RWPE2 (cell line): ENCODE measurements around the gene SERPINB6.
A peak's percentile ranks its signal among the peaks of the same experiment; 100 is the strongest.

Experiments
- ATAC-seq: fragments of 200-7000 bp; cut with Tn5 transposase; 3 replicates; pipeline ENCODE4 v1.9.1; 2021; ENCODE audit warnings: low read depth
- DNase-seq: peaks from one replicate; pipeline ENCODE4 v3.0.0-alpha.2; 2020; ENCODE audit warnings: low spot score
- H3K27ac ChIP-seq: fragments of 450-650 bp; 2 replicates; pipeline ENCODE4 v1.5.1; 2017; ENCODE audit warnings: mild to moderate bottlenecking; ENCODE audit not compliant: poor library complexity, severe bottlenecking
- H3K27me3 ChIP-seq: fragments of 250-450 bp; sonication (Bioruptor Pico); 2 replicates; pipeline ENCODE4 v1.5.1; 2021; ENCODE audit warnings: mild to moderate bottlenecking, moderate library complexity; ENCODE audit not compliant: insufficient read depth, poor library complexity, severe bottlenecking
- H3K36me3 ChIP-seq: fragments of 250-450 bp; sonication (Bioruptor Pico); 2 replicates; pipeline ENCODE4 v1.5.1; 2020; ENCODE audit warnings: low read depth, mild to moderate bottlenecking, moderate library complexity
- H3K4me1 ChIP-seq: fragments of 250-450 bp; sonication (Bioruptor Pico); 2 replicates; pipeline ENCODE4 v1.5.1; 2021; ENCODE audit warnings: mild to moderate bottlenecking, moderate library complexity; ENCODE audit not compliant: insufficient read depth, poor library complexity, severe bottlenecking
- H3K4me3 ChIP-seq: fragments of 250-450 bp; sonication (Bioruptor Pico); 2 replicates; pipeline ENCODE4 v1.5.1; 2021; ENCODE audit warnings: mild to moderate bottlenecking, moderate library complexity; ENCODE audit not compliant: severe bottlenecking
- H3K9me3 ChIP-seq: fragments of 250-450 bp; sonication (Bioruptor Pico); 2 replicates; pipeline ENCODE4 v1.5.1; 2021; ENCODE audit warnings: mild to moderate bottlenecking, moderate library complexity; ENCODE audit not compliant: severe bottlenecking
- TF ChIP-seq, protein P1 (sequence below): fragments of 450-650 bp; IDR thresholded peaks from one replicate; pipeline ENCODE4 v1.5.1; 2017; ENCODE audit warnings: mild to moderate bottlenecking, moderate library complexity; ENCODE audit not compliant: poor library complexity, severe bottlenecking

The SERPINB6 gene

DNA sequence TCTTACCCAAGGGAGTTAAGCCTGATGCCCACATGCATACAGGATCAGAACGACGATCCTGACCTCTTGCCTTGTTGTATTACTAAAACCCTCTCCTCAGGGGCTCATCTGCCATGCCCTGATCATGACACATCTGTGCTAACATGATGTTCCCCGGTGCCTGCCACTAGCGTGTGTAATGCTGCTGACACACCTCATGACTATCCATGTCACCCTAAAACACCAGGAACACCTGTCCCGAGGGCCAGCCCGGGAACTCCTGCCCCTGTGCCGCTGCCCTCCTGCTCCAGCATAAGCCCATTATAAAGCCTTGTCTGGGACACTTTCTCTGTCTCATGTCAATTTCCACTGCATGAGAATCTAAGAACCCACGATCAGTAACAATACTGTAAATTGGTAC lies 7.6 kb downstream of the SERPINB6 start:
- H3K36me3 ChIP-seq, result 0 out of 2 replicates have a peak, but pooled peaks cover 2% of the 10 kb centered on the region
- TF ChIP-seq, protein P1, sequence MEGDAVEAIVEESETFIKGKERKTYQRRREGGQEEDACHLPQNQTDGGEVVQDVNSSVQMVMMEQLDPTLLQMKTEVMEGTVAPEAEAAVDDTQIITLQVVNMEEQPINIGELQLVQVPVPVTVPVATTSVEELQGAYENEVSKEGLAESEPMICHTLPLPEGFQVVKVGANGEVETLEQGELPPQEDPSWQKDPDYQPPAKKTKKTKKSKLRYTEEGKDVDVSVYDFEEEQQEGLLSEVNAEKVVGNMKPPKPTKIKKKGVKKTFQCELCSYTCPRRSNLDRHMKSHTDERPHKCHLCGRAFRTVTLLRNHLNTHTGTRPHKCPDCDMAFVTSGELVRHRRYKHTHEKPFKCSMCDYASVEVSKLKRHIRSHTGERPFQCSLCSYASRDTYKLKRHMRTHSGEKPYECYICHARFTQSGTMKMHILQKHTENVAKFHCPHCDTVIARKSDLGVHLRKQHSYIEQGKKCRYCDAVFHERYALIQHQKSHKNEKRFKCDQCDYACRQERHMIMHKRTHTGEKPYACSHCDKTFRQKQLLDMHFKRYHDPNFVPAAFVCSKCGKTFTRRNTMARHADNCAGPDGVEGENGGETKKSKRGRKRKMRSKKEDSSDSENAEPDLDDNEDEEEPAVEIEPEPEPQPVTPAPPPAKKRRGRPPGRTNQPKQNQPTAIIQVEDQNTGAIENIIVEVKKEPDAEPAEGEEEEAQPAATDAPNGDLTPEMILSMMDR, result no peak
- H3K27ac ChIP-seq, result no peak overlapping the region
- peaks cover 3% of the 10 kb centered on the region for H3K4me1 ChIP-seq
- no peaks in the 10 kb centered on the region for H3K9me3 ChIP-seq
- ATAC-seq (no peak), DNase-seq (no peak)
- H3K27me3 ChIP-seq, result no peaks in the 10 kb centered on the region
- H3K4me3 ChIP-seq, result no peak overlapping the region

DNA sequence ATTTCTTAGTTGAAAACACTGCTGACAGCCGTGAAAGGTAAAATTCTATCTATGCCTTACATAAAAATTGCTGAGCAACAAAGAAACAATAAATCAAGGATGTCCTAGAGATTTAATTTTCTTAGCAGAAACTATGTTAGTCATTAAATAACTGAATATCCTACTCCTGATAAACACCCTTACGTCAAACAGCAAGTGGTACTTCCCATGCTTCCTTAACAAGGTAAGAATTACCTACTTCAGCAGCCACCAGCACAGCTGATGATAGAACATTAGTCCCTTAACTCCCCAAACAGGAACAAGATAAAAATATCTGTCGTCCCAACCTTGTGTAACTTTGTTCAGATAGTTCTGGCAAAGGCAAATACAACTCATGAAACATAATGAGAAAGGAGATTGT lies 8.7 kb downstream of the SERPINB6 start:
- ATAC-seq, result no peak
- H3K4me1 ChIP-seq, result peaks cover 3% of the 10 kb centered on the region
- H3K27ac ChIP-seq, result no peak overlapping the region
- DNase-seq, result no peak
- H3K4me3 ChIP-seq, result no peak overlapping the region
- 0 out of 2 replicates have a peak, but pooled peaks cover 3% of the 10 kb centered on the region for H3K36me3 ChIP-seq
- H3K9me3 ChIP-seq, result no peaks in the 10 kb centered on the region
- TF ChIP-seq, protein P1, result no peak
- H3K27me3 ChIP-seq, result no peaks in the 10 kb centered on the region

DNA sequence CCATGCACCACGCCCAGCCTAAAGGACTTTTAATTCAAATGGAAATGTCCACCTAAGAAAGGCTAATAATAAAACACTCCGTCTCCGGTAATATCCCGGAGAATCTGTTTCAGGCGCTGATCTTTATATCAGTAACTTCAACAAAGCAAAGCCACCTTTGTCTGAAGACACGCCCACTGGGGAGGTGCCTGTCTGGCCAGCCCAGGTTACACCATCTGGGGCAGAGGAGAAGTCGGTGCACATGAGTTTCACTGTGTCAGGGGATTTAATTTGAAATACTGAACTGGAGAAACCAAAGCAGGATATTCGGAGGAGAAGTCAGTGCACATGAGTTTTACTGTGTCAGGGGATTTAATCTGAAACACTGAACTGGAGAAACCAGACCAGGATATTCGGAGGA lies 9.4 kb downstream of the SERPINB6 start:
- Histone ChIP-seq H3K36me3 (0 out of 2 replicates have a peak, but pooled peaks cover 3% of the 10 kb centered on the region), H3K9me3 (no peaks in the 10 kb centered on the region), H3K27ac (no peak overlapping the region), H3K4me3 (no peak overlapping the region), H3K27me3 (no peaks in the 10 kb centered on the region), H3K4me1 (peaks cover 3% of the 10 kb centered on the region)
- no peak for ATAC-seq
- no peak for DNase-seq
- TF ChIP-seq, protein P1, result no peak

DNA sequence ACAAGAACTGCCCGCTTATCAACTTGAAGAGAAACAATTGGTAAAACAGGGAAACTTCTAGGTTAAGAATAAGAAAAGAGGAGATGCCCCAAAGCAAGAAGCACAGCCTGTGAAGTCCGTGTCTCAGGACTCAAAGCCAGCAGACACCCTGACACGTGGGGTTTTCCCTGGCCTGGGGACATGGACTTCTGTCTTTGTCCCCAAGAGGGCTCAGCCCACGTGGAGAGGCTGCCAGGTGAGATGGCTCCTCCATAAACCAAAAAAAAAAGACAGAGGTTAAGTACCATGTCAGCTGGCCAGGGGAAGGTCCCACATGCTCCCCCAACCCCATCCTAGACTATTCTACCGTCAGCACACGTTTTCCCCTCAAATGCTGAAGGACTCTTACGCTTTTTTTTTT lies 9.9 kb downstream of the SERPINB6 start:
- DNase-seq (no peak), ATAC-seq (no peak)
- TF ChIP-seq, protein P1, result no peak
- no peak overlapping the region for H3K4me3 ChIP-seq
- H3K4me1 ChIP-seq, result peaks cover 3% of the 10 kb centered on the region
- H3K36me3 ChIP-seq, result 0 out of 2 replicates have a peak, but pooled peaks cover 3% of the 10 kb centered on the region
- no peak overlapping the region for H3K27ac ChIP-seq
- H3K27me3 ChIP-seq, result no peaks in the 10 kb centered on the region
- no peaks in the 10 kb centered on the region for H3K9me3 ChIP-seq

DNA sequence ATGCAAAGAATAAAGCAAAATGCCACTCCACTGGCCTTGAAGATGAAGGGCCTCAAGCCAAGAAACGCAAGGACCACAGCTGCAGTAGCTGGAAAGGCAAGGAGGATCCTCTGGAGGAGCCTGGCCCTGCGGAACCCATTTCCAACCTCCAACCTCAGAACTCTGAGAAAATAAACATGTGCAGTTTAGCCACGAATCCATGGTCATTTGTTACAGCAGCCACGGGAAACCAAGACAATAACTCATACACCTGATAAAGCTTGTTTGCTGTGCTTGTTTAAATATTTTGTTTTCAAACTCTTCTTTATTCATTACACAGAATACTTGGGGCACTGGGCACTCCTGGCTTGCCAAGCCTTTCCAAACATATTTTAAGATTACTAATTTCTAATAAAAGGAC lies 10.4 kb downstream of the SERPINB6 start:
- DNase-seq (no peak), ATAC-seq (no peak)
- Histone ChIP-seq H3K4me1 (peaks cover 3% of the 10 kb centered on the region), H3K9me3 (no peaks in the 10 kb centered on the region), H3K36me3 (peaks cover 3% of the 10 kb centered on the region; the same call in 1 of the 2 replicates), H3K27ac (peak overlapping the region; percentile 5), H3K27me3 (no peaks in the 10 kb centered on the region), H3K4me3 (no peak overlapping the region)
- TF ChIP-seq, protein P1, result no peak
